ENCODE results near the gene ALAS1.

GRCh38 chr3:52171514-52172261 is 26.3 kb upstream of the ALAS1 start:
- TF ChIP-seq, protein P1, sequence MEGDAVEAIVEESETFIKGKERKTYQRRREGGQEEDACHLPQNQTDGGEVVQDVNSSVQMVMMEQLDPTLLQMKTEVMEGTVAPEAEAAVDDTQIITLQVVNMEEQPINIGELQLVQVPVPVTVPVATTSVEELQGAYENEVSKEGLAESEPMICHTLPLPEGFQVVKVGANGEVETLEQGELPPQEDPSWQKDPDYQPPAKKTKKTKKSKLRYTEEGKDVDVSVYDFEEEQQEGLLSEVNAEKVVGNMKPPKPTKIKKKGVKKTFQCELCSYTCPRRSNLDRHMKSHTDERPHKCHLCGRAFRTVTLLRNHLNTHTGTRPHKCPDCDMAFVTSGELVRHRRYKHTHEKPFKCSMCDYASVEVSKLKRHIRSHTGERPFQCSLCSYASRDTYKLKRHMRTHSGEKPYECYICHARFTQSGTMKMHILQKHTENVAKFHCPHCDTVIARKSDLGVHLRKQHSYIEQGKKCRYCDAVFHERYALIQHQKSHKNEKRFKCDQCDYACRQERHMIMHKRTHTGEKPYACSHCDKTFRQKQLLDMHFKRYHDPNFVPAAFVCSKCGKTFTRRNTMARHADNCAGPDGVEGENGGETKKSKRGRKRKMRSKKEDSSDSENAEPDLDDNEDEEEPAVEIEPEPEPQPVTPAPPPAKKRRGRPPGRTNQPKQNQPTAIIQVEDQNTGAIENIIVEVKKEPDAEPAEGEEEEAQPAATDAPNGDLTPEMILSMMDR (IDR thresholded peaks at IDR 0.05), result no peak
- no peak for TF ChIP-seq POLR2AphosphoS5 (IDR thresholded peaks at IDR 0.05)
- no peak for TF ChIP-seq POLR2A (IDR thresholded peaks at IDR 0.05)
